SHP77 (cell line): ENCODE results near the gene POLN.
"Not testable (repeated sequence)": the region's sequence is repeated elsewhere in the genome, so short reads cannot be mapped to it uniquely, and the experiment has no call there.

ENCODE experiments used
- DNase-seq, 2 experiments: peaks; one replicate each; lab custom pipeline; 2025; lab: John Stamatoyannopoulos, UW

The POLN gene

DNA sequence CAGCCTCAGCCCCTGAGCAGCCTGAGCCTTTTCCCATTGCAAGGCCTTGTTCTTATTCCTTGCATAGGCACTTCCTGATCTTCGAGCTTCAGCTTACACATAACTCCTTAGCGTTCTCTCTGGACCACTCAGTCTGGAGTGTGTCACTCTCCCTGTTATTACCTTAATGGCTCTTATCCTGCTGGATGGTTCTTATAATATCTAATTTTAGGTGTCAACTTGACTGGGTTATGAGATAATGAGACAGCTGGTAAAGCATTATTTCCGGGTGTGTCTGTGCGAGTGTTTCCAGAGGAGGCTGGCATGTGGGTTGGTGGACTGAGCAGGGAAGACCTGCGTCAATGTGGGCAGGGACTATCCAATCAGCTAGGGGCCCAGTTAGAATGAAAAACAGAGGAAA lies 75.7 kb downstream of the POLN start:
- no peak for DNase-seq

DNA sequence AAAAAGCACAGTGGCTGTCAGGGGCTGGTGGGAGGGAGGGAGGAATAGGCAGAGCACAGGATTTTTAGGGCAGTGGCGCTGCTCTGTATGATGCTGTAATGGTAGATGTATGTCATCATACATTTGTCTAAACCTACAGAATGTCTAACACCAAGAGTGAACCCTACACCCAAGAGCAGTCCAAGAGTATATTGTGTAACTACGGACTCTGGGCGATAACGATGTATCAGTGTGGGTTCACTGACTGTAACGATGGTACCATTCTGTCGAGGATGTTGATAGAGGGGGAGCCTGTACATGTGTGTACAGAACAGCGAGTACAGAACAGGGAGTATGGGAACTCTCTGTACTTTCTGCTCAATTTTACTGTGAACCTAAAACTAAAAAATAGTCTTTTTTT lies 76.5 kb downstream of the POLN start:
- DNase-seq, result no peak

DNA sequence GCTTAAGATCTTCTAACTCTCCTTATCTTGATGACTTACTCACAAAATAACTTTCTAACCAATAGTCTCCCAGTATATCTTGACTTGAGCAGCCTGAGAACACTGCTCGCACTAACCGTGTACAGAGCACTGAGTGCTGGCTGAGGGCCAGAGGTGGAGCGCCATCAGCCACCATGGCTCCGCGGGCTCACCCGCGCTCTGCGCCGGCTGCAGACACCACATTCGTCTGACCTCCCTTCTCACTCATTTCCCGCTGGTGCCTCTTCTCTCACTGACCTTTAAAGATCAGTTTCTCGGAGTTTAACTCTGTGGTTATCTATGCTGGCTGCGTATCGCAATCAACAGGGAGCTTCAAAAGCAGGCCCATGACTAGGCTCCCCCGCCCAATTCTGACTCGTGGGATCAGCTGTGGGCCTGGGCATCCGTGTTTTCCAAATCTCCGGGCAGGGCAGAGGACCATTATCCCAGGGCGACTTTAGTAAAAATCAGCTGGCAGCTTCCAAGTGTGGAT lies 78.6 kb downstream of the POLN start:
- no peak for DNase-seq

GRCh38 chr4:2161092-2161703 lies 80.7 kb downstream of the POLN start:
- not testable (repeated sequence) for DNase-seq

GRCh38 chr4:2159931-2160330 lies 82.0 kb downstream of the POLN start:
- DNase-seq, result no peak

GRCh38 chr4:2155246-2155645 lies 86.7 kb downstream of the POLN start:
- DNase-seq, result no peak

DNA sequence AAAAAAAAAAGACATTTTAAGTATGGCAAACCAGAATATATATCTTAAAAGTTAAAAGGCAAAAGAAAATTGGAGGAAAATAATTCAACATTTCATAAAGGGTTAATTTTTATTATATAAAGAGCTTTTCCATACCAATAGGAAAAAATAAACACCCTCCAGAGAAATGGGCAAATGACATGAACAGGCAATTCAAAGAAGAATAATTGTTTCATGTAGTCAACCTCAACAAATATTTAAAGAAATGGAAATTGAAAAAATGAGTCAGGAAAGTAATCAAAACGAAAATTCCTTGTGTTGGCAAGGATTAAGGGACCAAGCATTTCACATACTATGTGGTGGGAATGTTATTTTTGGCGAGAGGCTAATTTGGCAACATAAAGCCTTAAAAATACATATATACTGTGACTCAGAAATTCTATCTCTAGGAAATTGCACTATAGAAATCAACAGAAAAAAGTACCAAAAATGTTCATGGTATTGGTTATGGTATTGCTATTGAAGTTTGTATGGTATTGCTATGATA lies 87.6 kb downstream of the POLN start:
- no peak for DNase-seq

GRCh38 chr4:2151544-2151943 lies 90.4 kb downstream of the POLN start:
- no peak for DNase-seq

- no peak for DNase-seq
These were observed 91.8 kb downstream of the POLN start for GRCh38 chr4:2150076-2150475.

DNA sequence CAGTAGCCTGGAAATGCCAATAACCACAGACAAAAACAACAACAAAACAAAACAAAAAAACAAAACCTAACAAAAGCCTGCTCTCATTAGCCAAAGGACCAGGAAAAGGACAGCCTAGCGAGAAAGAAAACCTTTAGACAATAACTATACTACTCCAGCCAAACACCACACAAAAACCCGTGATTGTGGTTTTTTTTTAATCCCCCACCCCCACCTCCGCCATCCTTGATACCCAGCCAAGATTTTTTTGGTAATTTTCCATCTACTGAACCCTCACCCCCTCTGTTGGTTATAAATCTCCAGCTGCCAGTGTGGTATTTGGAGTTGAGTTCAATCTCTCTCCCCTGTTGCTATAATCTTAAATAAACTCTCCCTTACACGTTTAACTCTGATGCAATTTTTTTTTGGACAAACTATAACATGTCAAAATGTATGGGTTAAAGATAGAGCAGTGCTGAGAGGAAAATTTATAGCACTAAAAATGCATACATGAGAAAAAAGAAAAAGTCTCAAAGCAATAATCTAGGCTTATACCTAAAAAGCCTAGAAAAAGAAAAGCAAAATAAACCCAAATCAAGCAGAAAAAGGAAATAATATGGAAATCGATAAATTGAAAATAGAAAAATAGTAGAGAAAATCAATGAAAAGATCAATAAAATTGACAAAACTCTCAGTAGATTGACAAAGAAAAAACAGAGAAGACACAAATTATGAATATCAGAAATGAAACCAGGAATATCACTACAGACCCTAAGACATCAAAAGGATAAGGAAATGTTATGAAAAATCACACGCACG lies 99.1 kb downstream of the POLN start:
- DNase-seq, result no peak

GRCh38 chr4:2141762-2142451 lies 100.0 kb downstream of the POLN start:
- DNase-seq, result no peak

DNA sequence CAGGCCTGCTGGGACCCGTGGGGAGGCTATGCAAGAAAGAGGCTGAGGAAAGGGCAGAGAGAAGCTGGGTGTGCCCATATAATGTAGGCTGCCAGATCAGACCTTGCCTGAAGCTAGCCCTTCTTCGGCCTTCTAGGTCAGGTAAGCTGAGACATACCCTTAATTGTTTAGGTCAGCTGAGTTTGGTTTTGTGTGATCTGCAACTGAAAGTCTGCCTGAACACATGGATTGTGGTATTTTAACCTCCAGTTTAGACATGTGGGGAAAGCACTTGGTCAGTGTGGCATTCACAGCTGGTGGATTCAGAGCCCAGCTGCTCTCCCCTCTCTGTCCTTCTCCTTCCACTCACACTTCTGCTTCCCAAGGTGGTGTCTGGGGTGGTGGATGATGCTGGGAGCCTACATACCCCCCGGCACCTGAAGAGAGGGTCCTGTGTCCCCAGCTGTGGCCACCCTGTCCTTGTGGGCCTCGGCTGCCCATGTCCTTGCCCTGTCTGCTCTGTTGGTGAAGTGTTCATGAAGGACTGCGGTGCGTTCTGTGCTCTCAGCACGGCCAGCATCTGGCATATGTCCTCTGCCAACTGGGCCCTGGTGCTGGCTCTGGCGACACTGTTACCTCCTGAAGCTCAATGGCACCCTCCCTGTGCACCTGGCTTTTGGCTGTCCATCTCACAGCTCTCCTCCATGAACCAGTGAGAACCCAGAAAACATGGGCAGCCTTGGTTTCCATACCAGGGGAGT lies 100.7 kb downstream of the POLN start:
- no peak for DNase-seq

DNA sequence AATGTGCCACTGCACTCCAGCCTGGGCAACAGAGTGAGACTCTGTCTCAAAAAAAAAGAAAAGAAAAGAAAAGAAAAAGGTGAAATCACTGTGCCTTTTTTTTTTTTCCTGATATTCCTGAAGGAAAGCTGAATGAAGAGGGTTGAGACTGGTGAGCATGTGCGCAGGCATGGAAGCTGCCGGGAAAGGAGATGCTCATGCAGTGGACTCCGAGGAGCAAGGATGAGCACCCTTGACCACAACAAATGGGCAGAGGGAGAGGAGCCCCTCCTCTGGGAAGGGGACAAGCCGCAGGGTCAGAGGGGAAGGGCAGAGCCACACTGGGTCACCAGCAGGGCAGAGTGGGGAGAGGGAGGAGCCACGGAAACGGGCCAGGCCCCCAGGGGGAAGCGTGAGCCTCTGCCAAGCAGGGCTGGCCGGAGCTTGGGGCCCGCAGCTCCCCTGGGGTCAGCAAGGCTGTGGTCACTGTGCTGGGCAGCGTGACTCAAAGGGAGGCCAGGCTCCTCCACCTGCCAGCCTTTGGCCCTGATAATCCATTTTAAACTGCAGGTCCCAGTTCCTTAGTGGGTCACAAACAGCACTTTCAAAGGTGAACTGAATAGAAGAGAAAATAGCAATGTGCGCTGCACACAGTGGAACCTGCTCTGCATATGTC lies 102.9 kb downstream of the POLN start:
- no peak for DNase-seq

DNA sequence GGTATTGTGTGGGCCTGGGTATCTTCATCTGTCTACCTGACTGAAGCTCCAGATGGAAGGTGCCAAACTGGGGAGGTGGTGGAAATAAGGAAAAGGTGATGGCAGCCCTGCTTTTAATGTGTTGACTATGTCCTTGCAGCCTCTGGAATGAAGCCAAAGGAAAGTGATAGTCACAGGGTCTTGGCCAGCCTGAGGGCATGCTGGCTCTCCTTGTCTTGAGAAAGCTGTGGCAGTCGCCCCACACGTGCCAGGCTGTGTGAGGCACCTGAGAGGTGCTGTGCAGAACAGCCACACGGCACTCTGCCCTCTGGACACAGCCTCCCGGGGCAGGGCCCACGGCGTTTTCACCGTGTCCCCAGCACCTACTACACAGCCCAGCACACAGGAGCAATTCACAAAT lies 105.2 kb downstream of the POLN start:
- no peak for DNase-seq

GRCh38 chr4:2135083-2135482 lies 106.8 kb downstream of the POLN start:
- DNase-seq, result no peak

- DNase-seq, result no peak
These were observed 109.5 kb downstream of the POLN start for GRCh38 chr4:2132438-2132837.

- DNase-seq, result no peak
These were observed 114.2 kb downstream of the POLN start for GRCh38 chr4:2127609-2128332.

GRCh38 chr4:2126309-2127043 lies 115.4 kb downstream of the POLN start:
- DNase-seq, result no peak

DNA sequence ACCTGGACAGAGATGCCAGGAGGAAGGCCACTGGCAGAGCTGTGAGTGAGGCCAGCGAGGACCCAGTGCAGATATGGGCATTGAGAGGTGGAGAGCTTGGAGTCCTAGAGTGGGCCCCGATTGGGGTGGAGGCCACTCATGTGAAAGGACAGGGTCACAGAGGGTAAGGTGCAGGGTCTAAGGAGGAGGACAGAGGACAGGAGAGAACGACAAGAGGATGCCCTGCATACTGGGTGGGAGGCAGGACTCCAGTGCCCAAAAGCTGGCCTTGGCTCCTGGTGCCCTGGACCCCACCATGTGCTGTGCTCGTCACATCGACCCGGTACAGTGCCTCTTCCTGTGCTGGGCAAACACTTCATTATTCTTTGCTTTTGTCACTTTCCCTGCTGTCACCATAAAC lies 116.1 kb downstream of the POLN start:
- no peak for DNase-seq

DNA sequence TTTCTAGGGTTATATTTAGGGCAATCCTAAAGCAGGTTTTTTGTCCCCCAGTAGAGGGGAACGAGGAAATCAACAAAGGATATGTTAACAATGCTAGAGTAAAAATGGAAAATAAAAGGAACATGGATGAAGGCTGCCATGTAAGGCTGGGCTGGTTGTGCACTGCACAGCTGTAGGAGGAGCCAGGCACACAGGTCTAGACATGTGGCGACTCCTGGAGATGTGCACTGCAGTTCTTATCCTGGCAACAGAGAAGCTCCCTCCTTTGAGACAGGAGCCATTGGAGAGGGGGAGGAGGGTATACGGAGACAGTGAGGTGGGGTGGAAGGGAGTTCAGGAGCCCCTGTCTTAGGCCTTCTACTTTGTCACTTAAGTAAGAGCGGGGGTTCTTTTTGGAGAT lies 116.9 kb downstream of the POLN start:
- DNase-seq, result no peak
